Retinal pigment epithelial cell (primary cell): ENCODE measurements around the gene CKS1B.
A peak's percentile ranks its signal among the peaks of the same experiment; 100 is the strongest.
"Not testable (repeated sequence)": the region's sequence is repeated elsewhere in the genome, so short reads cannot be mapped to it uniquely, and the experiment has no call there.

Experiments
- DNase-seq: peaks from one replicate; pipeline ENCODE4 v3.0.0-alpha.2; 2010; ENCODE audit warnings: low read depth
- H3K4me3 ChIP-seq: 2 replicates; pipeline ENCODE4 v1.5.1; 2011; ENCODE audit warnings: mild to moderate bottlenecking, low read length, control low read depth, moderate library complexity
- TF ChIP-seq, protein P1 (sequence below): conservative IDR thresholded peaks from 2 replicates; pipeline ENCODE4 v1.5.1; 2011; ENCODE audit warnings: low read depth, low read length, control low read depth, inconsistent platforms

The CKS1B gene

DNA sequence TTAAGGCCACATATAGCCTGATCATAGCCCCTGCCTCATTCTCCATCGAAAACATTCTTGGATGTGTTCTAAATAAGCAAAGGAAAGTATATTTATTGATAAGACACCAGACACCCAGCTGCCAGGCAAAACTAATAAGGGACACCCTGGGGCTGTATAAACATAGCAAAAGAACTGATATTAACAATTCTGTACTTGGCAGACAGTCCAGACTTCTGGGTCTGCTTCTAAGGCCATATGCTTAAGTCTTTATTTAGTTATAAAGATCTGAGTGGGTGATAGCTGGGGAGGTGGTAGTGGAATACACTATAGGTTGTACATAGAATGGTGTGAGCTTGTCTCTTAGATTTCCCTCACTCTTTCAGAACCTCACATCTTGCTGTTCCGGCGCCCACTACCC lies 3.9 kb downstream of the CKS1B start:
- TF ChIP-seq, protein P1, sequence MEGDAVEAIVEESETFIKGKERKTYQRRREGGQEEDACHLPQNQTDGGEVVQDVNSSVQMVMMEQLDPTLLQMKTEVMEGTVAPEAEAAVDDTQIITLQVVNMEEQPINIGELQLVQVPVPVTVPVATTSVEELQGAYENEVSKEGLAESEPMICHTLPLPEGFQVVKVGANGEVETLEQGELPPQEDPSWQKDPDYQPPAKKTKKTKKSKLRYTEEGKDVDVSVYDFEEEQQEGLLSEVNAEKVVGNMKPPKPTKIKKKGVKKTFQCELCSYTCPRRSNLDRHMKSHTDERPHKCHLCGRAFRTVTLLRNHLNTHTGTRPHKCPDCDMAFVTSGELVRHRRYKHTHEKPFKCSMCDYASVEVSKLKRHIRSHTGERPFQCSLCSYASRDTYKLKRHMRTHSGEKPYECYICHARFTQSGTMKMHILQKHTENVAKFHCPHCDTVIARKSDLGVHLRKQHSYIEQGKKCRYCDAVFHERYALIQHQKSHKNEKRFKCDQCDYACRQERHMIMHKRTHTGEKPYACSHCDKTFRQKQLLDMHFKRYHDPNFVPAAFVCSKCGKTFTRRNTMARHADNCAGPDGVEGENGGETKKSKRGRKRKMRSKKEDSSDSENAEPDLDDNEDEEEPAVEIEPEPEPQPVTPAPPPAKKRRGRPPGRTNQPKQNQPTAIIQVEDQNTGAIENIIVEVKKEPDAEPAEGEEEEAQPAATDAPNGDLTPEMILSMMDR = no peak
- H3K4me3 ChIP-seq = no peak overlapping the region
- DNase-seq = no peak

DNA sequence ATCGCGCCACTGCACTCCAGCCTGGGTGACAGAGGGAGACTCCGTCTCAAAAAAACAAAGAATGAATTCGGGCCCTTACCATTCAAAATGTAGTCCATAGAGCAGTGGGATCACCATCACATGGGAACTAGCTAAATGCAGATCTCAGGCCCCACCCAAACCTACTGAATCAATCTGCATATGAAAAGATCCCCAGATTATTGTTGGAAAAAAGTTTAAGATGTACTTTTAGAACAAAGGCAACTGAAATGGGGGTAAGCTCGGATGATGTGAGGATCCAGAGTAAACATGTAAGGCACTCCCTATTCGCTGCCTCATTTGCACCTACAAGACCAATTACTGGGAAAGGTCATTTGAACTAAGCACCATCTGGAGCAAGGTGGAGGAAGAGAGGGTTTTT lies 7.9 kb downstream of the CKS1B start:
- TF ChIP-seq, protein P1 = no peak
- H3K4me3 ChIP-seq = peak overlapping the region; percentile 82
- no peak for DNase-seq

DNA sequence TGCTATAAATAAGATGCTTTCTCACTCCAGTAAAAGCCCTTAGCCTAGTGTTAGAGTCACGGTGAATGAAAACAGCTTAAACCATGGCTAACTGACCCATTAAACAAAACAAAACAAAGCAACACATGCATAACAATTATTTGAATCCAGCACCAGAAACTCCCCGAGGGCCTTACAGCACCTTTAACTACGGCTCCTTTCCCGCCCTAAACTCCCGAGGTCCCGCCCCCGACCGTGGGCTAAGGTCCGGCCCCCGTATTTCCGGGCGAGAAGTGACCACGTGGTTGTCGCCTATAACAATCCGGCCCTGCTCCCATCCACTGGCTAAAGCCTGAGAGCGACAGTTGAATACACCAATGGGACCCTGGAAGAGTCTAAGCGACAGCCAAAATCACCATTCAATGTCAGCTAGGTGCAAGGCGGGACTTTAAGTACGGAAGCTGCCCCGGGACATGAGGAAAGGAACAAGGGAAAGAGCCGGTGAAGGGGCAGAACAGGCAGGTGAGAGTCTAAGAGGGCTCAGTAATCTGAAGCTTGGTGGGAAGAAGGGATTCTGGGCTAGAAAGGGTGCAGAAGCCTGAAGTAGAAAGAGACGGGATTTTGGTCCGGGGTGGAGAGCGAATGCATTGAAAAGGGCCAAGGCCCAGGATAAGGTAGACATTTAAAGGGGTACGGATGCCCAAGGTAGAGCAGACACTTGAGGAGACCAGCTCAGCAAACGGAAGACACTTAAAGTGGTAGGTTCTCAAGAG lies 8.6 kb downstream of the CKS1B start, which contains the start of gene FLAD1:
Gene FLAD1 (plus strand): TSS at position 448 of the 752 bp plus-strand sequence. CDS start 351 bp downstream, outside the sequence.
- peak; percentile 100 for DNase-seq
- peak within 1 kb of the TSS; percentile 82 for H3K4me3 ChIP-seq
- TF ChIP-seq, protein P1 = no peak

DNA sequence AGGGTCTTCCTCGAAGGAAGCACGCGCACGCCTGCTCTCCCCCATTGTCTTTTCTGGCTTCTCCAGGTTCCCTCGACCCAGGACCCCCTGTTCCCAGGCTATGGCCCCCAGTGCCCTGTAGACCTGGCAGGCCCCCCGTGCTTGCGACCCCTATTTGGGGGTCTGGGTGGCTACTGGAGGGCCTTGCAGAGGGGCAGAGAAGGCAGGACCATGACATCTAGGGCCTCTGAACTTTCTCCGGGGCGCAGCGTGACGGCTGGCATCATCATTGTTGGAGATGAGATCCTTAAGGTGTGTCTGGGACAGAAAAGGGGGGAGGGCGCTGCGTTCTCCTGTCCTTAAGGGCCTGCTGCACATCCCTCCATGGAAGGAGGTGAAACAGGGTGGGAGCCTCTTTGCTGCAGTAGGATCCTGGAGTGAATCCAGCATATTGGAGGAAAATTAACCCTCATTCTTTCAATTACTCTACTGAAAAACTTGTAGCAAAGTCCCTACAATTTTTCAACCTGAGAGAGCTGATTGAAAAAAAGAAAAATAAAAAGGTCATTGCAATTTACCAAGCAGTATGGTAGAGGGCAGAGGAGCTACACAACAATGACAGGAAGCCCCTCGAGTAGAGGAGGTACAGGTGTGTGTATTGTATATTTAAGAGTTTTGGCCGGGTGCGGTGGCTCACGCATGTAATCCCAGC lies 9.4 kb downstream of the CKS1B start:
- DNase-seq = no peak

DNA sequence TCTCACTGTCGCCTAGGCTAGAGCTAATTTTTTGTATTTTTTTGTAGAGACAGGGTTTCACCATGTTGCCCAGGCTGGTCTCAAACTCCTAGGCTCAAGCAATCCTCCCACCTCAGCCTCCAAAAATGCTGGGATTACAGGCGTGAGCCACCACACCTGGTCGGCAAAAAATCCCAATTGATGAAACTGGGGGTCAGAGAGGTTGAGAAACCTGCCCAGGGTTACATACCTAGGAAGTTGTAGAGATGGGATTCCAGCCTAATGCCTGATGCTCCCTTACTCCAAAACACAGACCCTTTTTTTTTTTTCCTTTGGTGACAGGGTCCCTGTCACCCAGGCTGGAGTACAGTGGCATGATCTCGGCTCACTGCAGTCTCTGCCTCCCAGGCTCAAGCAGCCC lies 12.3 kb downstream of the CKS1B start:
- H3K4me3 ChIP-seq, DNase-seq: not testable (repeated sequence)

More for the DNA sequence above, 9.4 kb downstream of the CKS1B start:
- peak overlapping the region; percentile 82 for H3K4me3 ChIP-seq
- TF ChIP-seq, protein P1 = no peak

DNA sequence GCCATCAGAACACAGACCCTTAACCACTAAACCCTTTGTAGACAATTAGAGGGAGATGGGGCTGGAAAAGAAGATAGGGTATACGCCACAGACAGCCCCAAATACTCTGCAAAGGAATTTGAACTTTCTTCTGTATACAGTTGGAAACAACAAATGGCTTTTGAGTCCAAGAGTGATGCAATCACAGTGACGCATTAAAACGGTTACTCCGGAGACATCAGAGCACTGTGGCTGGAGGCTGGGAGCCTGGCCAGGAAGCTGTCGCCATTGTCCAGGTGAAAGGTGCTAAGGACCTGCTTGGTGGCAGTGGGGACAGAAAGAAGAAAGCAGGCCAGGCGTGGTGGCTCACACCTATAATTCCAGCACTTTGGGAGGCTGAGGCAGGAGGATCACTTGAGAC lies 12.8 kb downstream of the CKS1B start:
- no peak for DNase-seq
- TF ChIP-seq, protein P1 = no peak
- H3K4me3 ChIP-seq = no peak overlapping the region

DNA sequence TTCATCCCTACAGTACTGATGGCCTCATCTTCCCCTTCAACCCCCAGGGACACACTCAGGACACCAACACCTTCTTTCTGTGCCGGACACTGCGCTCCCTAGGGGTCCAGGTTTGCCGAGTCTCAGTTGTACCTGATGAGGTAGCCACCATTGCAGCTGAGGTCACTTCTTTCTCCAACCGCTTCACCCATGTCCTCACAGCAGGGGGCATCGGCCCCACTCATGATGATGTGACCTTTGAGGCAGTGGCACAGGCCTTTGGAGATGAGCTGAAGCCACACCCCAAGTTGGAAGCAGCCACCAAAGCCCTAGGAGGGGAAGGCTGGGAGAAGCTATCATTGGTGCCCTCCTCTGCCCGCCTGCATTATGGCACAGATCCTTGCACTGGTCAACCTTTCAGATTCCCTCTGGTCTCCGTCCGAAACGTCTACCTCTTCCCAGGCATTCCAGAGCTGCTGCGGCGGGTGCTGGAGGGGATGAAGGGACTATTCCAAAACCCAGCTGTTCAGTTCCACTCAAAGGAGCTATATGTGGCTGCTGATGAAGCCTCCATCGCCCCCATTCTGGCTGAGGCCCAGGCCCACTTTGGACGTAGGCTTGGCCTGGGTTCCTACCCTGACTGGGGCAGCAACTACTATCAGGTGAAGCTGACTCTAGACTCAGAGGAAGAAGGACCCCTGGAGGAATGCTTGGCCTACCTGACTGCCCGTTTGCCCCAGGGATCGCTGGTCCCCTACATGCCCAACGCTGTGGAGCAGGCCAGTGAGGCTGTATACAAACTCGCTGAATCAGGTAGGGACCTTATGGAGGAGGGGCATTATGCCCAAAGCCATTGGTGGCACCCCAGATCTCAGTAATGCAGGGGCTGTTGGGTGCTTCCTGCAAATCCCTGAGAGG lies 13.8 kb downstream of the CKS1B start:
- H3K4me3 ChIP-seq = no peak overlapping the region
- no peak for DNase-seq
- TF ChIP-seq, protein P1 = no peak
